Parathyroid adenoma (tissue), 2 donors: Measurements from ENCODE around the gene RBPJ.

Experiments used
- H2AFZ ChIP-seq: fragments of 300-600 bp; sonication (generic); one replicate; pipeline ENCODE4 v1.7.0; 2017; ENCODE audit warnings: antibody characterized with exemption, mild to moderate bottlenecking
- H3K27ac ChIP-seq: fragments of 300-600 bp; sonication (generic); one replicate; pipeline ENCODE4 v1.7.0; 2017
- H3K27me3 ChIP-seq: fragments of 300-600 bp; sonication (generic); one replicate; pipeline ENCODE4 v1.7.0; 2017; ENCODE audit warnings: low read length; ENCODE audit not compliant: control insufficient read depth, insufficient read depth
- H3K36me3 ChIP-seq: fragments of 300-600 bp; sonication (generic); one replicate; pipeline ENCODE4 v1.7.0; 2017; ENCODE audit warnings: low read length; ENCODE audit not compliant: control insufficient read depth, insufficient read depth
- H3K4me1 ChIP-seq: fragments of 300-600 bp; sonication (generic); one replicate; pipeline ENCODE4 v1.7.0; 2017; ENCODE audit warnings: control low read depth
- H3K4me2 ChIP-seq: fragments of 300-600 bp; sonication (generic); one replicate; pipeline ENCODE4 v1.7.0; 2017; ENCODE audit warnings: low read length
- H3K4me3 ChIP-seq: fragments of 300-600 bp; sonication (generic); one replicate; pipeline ENCODE4 v1.7.0; 2017; ENCODE audit warnings: low read depth, low read length
- H3K79me2 ChIP-seq: fragments of 300-600 bp; sonication (generic); one replicate; pipeline ENCODE4 v1.7.0; 2017; ENCODE audit warnings: control low read depth
- H3K9ac ChIP-seq: fragments of 300-600 bp; sonication (generic); one replicate; pipeline ENCODE4 v1.7.0; 2017; ENCODE audit warnings: mild to moderate bottlenecking
- H3K9me3 ChIP-seq: fragments of 300-600 bp; sonication (generic); one replicate; pipeline ENCODE4 v1.7.0; 2017; ENCODE audit warnings: low read length; ENCODE audit not compliant: control insufficient read depth
- TF ChIP-seq, protein P1 (sequence below): fragments of 300-600 bp; sonication (generic); IDR thresholded peaks from one replicate; pipeline ENCODE4 v1.7.0; 2017; ENCODE audit warnings: antibody characterized with exemption, mild to moderate bottlenecking
- donor health status: primary hyperparathyroidism.

Gene RBPJ

DNA sequence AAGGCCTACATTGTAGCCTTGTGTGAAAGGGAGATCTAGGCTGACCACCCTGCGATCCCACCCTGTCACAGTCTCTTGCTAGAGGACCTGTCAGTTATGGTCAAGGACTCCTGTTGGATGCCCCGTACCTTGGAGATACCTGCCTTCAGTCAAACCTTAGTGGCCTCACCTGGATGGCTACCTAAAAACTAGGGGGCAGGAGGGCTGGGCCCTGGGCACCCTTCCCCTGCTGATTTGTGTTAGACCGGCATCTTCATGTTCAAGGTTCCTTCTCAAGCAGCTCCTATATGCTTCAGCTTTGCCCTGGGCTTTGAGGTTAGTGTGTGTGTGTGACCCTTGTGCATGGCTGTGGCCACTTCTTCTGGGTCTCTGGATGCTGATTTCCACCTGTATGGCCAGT is 134.1 kb downstream of the RBPJ start:
- Histone ChIP-seq H2AFZ (no peak overlapping the region), H3K4me2 (no peak overlapping the region), H3K27ac (no peak overlapping the region), H3K4me1 (no peaks in the 10 kb centered on the region), H3K9me3 (no peaks in the 10 kb centered on the region), H3K36me3 (no peaks in the 10 kb centered on the region), H3K79me2 (no peaks in the 10 kb centered on the region), H3K4me3 (no peak overlapping the region), H3K27me3 (no peaks in the 10 kb centered on the region), H3K9ac (no peak overlapping the region)
- TF ChIP-seq, protein P1, sequence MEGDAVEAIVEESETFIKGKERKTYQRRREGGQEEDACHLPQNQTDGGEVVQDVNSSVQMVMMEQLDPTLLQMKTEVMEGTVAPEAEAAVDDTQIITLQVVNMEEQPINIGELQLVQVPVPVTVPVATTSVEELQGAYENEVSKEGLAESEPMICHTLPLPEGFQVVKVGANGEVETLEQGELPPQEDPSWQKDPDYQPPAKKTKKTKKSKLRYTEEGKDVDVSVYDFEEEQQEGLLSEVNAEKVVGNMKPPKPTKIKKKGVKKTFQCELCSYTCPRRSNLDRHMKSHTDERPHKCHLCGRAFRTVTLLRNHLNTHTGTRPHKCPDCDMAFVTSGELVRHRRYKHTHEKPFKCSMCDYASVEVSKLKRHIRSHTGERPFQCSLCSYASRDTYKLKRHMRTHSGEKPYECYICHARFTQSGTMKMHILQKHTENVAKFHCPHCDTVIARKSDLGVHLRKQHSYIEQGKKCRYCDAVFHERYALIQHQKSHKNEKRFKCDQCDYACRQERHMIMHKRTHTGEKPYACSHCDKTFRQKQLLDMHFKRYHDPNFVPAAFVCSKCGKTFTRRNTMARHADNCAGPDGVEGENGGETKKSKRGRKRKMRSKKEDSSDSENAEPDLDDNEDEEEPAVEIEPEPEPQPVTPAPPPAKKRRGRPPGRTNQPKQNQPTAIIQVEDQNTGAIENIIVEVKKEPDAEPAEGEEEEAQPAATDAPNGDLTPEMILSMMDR = no peak

GRCh38 chr4:26455571-26455970 is 134.8 kb downstream of the RBPJ start:
- H3K9me3 ChIP-seq = no peaks in the 10 kb centered on the region
- TF ChIP-seq, protein P1 = no peak
- H3K4me2 ChIP-seq = no peak overlapping the region

DNA sequence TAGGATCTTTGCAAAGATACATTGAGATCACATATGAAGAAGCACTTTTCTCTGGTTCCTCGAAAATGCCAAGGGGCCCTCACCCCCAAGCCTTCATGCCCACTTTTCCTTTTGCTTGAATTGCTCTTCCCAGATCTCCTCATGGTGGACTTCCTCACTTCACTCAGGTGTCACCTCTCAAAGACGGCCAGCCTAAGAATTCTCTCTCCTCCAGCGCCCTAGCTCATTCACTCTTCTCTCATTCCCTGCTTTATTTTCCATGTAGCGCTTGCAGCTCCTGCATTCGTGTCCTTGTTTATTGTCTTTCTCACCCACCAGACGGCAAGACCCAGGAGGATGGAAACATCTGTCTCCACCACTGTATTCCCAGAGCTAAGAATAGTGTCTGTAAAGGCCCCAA is 136.6 kb downstream of the RBPJ start:
- Histone ChIP-seq H3K79me2 (no peaks in the 10 kb centered on the region), H3K9ac (no peak overlapping the region), H3K4me2 (no peak overlapping the region), H3K4me1 (no peaks in the 10 kb centered on the region), H3K9me3 (no peaks in the 10 kb centered on the region), H3K27ac (no peak overlapping the region), H2AFZ (no peak overlapping the region), H3K4me3 (no peak overlapping the region), H3K36me3 (no peaks in the 10 kb centered on the region), H3K27me3 (no peaks in the 10 kb centered on the region)
- TF ChIP-seq, protein P1 = no peak

More at GRCh38 chr4:26455571-26455970, 134.8 kb downstream of the RBPJ start:
- Histone ChIP-seq H3K4me3 (no peak overlapping the region), H3K9ac (no peak overlapping the region), H3K79me2 (no peaks in the 10 kb centered on the region), H3K27ac (no peak overlapping the region), H3K36me3 (no peaks in the 10 kb centered on the region), H3K27me3 (no peaks in the 10 kb centered on the region), H2AFZ (no peak overlapping the region), H3K4me1 (no peaks in the 10 kb centered on the region)

- TF ChIP-seq, protein P1 = no peak
- H3K27me3 ChIP-seq = no peaks in the 10 kb centered on the region
- H3K4me3 ChIP-seq = no peak overlapping the region
- H3K79me2 ChIP-seq = no peaks in the 10 kb centered on the region
- H3K27ac ChIP-seq = no peak overlapping the region
- H3K9ac ChIP-seq = no peak overlapping the region
- no peaks in the 10 kb centered on the region for H3K36me3 ChIP-seq
- H3K4me2 ChIP-seq = no peak overlapping the region
- no peaks in the 10 kb centered on the region for H3K4me1 ChIP-seq
- H2AFZ ChIP-seq = no peak overlapping the region
- no peaks in the 10 kb centered on the region for H3K9me3 ChIP-seq
These were observed 137.3 kb downstream of the RBPJ start for GRCh38 chr4:26458157-26458561.

GRCh38 chr4:26459054-26459755 is 138.4 kb downstream of the RBPJ start:
- H3K4me2 ChIP-seq = no peak overlapping the region
- peak overlapping the region; percentile 50 for H2AFZ ChIP-seq
- H3K27me3 ChIP-seq = no peaks in the 10 kb centered on the region
- H3K36me3 ChIP-seq = no peaks in the 10 kb centered on the region
- H3K9me3 ChIP-seq = no peaks in the 10 kb centered on the region
- H3K9ac ChIP-seq = no peak overlapping the region
- H3K27ac ChIP-seq = no peak overlapping the region
- H3K4me3 ChIP-seq = no peak overlapping the region
- TF ChIP-seq, protein P1 = peak; percentile 43
- H3K79me2 ChIP-seq = no peaks in the 10 kb centered on the region
- H3K4me1 ChIP-seq = no peaks in the 10 kb centered on the region
